ENCODE results near the gene BNIP5. TPM values are rescaled to one million over a fixed set of nuclear protein-coding genes. Genes with fewer than 3 reads are reported as not detected.

Gene BNIP5
- total and polyA plus RNA-seq, 12 donors, result 0.04 to 0.11 TPM; not detected in 10

- peaks cover 0 to 30% of the 10 kb centered on the region in 2 donors for H3K4me1 ChIP-seq (replicated peaks in 1 of 2)
- no peaks in the 10 kb centered on the region for H3K36me3 ChIP-seq (replicated peaks in 1 of 2)
- WGBS, 4 donors, result 79 to 84% (median 83%) methylated on average over 4 of the region's 4 CpGs
- intact Hi-C loops (cut with DNase I), result loop anchor here in 1 of 2 donors (10.0 kb wide), 1 partner anchor 59 kb away; no protein-coding TSS in a partner anchor
- peak in 1 of 7 donors; percentile 3 for DNase-seq
- TF ChIP-seq POLR2A (IDR thresholded peaks at IDR 0.05) (no peak), CTCF (IDR thresholded peaks at IDR 0.05) (no peak)
- no peaks in the 10 kb centered on the region for H3K27me3 ChIP-seq
- no peaks in the 10 kb centered on the region for H3K9me3 ChIP-seq (replicated peaks in 1 of 3)
- no peak overlapping the region for H3K4me3 ChIP-seq
- no peak overlapping the region for H3K27ac ChIP-seq
These were observed 16.8 kb upstream of the BNIP5 start for GRCh38 chr6:36353411-36353915.

GRCh38 chr6:36352477-36353157 lies 15.9 kb upstream of the BNIP5 start:
- Histone ChIP-seq H3K4me1 (replicated peaks in 1 of 2) (peaks cover 0 to 22% of the 10 kb centered on the region in 2 donors), H3K27me3 (no peaks in the 10 kb centered on the region), H3K36me3 (replicated peaks in 1 of 2) (no peaks in the 10 kb centered on the region), H3K4me3 (no peak overlapping the region), H3K9me3 (replicated peaks in 1 of 3) (no peaks in the 10 kb centered on the region), H3K27ac (peak overlapping the region in 1 of 5 donors; percentile 89)
- DNase-seq, result no peak
- intact Hi-C loops (cut with DNase I), result loop anchor here in 1 of 2 donors (10.0 kb wide), 1 partner anchor 58 kb away; no protein-coding TSS in a partner anchor
- WGBS, 4 donors, result 91 to 94% (median 94%) methylated on average over 8 of the region's 8 CpGs
- TF ChIP-seq CTCF (IDR thresholded peaks at IDR 0.05) (no peak), POLR2A (IDR thresholded peaks at IDR 0.05) (no peak)

- intact Hi-C loops (cut with DNase I), result loop anchor here in 1 of 2 donors (10.0 kb wide), 1 partner anchor 56 kb away; no protein-coding TSS in a partner anchor
- peak in 6 of 7 donors; percentile 66 to 81 (median 70) for DNase-seq
- 28 to 38% (median 35%) methylated on average over 14 to 15 of the region's 15 CpGs for WGBS, 4 donors
These were observed 14.2 kb upstream of the BNIP5 start for GRCh38 chr6:36350681-36351571.

More at GRCh38 chr6:36350681-36351571, 14.2 kb upstream of the BNIP5 start:
- Histone ChIP-seq H3K27me3 (no peaks in the 10 kb centered on the region), H3K9me3 (replicated peaks in 1 of 3) (no peaks in the 10 kb centered on the region), H3K4me1 (replicated peaks in 1 of 2) (peaks cover 0 to 22% of the 10 kb centered on the region in 2 donors), H3K4me3 (no peak overlapping the region), H3K36me3 (replicated peaks in 1 of 2) (no peaks in the 10 kb centered on the region), H3K27ac (peak overlapping the region in 4 of 5 donors; percentile 46 to 89 (median 70))
- TF ChIP-seq CTCF (IDR thresholded peaks at IDR 0.05) (no peak), POLR2A (IDR thresholded peaks at IDR 0.05) (no peak)
